Omental fat pad (tissue), 4 donors: ENCODE measurements around the gene ULBP2. TPM values are rescaled to one million over a fixed set of nuclear protein-coding genes. Genes with fewer than 3 reads are reported as not detected.
"Not testable (repeated sequence)": the region's sequence is repeated elsewhere in the genome, so short reads cannot be mapped to it uniquely, and the experiment has no call there.

Experiments
- ATAC-seq: fragments of 150-250 bp; one replicate; pipeline ENCODE4 v1.9.1; 2016; ENCODE audit warnings: mild to moderate bottlenecking, moderate library complexity; ENCODE audit not compliant: low FRiP score
- DNase-seq: peaks from one replicate; pipeline ENCODE4 v3.0.0-alpha.2; 2019; ENCODE audit warnings: low spot score
- total RNA-seq, 4 donors: library from RNA; depleted of rRNA; stranded (reverse); fragments of >200 nt; gene quantifications; one replicate each; pipeline ENCODE4 v1.1.0, GENCODE V29; 2016
- TF ChIP-seq, protein P1 (sequence below), 3 donors: fragments of 450-650 bp; IDR thresholded peaks; one replicate each; pipeline ENCODE4 v1.5.1; 2016 to 2017; ENCODE audit warnings: antibody characterized with exemption in 3 of 3, mild to moderate bottlenecking in 3 of 3, moderate library complexity in 2 of 3

ULBP2 gene
- total RNA-seq, 4 donors from 2014 or later = 1.1 to 2.5 (median 1.2) TPM; not detected in 1

DNA sequence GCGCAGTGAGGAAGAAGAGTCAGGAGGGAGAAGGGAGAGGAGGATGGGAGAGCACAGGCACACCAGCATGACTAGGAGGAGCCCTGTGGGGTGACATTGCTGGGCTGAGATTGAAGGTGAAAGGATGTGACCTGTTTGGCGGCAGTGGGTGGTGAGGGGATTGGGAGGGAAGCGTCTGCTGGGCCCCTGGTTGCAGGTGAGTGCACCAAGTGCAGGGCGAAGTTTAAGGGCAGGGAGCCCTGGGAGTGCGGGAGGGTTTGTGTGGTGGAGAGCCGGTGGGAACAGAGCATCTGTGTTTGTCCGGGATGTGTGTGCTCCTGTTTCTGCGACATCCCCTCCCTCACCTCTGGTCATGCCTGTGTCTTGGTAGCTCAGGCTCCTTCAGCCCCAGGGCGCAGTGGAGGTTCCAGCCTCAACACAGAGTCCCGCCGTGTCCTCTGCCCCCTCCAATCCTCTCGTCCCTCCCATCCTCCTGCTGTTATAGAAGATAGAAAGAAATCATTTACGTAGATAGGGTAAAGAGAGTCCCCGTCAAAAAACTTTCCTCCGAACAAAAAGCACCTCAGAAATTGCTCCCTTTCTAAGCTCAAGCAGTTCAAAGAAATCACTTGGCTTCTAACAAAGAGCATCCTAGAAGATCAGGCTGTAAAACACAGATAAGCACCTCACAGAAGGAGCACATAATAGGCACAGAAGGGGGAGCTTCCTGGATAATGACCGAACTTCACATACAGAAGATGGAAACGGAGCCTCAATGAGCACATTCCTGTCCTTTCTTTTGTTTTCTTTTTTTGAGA is 46.9 kb downstream of the ULBP2 start:
- DNase-seq (no peak), ATAC-seq (no peak)
- TF ChIP-seq, protein P1, sequence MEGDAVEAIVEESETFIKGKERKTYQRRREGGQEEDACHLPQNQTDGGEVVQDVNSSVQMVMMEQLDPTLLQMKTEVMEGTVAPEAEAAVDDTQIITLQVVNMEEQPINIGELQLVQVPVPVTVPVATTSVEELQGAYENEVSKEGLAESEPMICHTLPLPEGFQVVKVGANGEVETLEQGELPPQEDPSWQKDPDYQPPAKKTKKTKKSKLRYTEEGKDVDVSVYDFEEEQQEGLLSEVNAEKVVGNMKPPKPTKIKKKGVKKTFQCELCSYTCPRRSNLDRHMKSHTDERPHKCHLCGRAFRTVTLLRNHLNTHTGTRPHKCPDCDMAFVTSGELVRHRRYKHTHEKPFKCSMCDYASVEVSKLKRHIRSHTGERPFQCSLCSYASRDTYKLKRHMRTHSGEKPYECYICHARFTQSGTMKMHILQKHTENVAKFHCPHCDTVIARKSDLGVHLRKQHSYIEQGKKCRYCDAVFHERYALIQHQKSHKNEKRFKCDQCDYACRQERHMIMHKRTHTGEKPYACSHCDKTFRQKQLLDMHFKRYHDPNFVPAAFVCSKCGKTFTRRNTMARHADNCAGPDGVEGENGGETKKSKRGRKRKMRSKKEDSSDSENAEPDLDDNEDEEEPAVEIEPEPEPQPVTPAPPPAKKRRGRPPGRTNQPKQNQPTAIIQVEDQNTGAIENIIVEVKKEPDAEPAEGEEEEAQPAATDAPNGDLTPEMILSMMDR (IDR thresholded peaks at IDR 0.05) = no peak

DNA sequence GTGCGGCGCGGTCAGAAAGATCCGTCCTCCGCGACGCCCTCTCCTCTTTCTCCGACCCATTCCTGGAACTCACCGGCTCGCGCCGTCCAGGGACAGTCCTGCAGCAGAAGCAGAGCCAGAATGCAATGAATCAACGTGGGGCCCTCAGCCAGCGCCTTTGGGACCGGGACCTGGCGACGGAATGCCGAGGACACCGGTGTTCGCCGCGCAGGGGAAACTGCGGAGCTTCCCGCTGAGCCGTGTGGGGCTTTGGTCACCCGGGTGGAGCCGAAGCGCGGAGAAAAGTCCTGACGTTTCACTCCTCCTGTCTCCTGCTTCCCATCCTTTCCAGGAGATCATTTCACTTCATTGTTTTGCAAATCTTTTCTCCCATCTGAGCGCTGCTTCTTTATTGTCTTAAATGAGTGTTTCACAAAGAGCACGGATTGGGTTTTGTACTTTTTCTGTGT is 48.4 kb downstream of the ULBP2 start:
- TF ChIP-seq, protein P1 (IDR thresholded peaks at IDR 0.05) = no peak
- ATAC-seq (no peak), DNase-seq (no peak)

- TF ChIP-seq, protein P1 (IDR thresholded peaks at IDR 0.05) = no peak
- DNase-seq = no peak
- no peak for ATAC-seq
Observed at GRCh38 chr6:149990661-149991471, 49.1 kb downstream of the ULBP2 start.

GRCh38 chr6:149991472-149991795 is 49.6 kb downstream of the ULBP2 start:
- not testable (repeated sequence) for DNase-seq, ATAC-seq

DNA sequence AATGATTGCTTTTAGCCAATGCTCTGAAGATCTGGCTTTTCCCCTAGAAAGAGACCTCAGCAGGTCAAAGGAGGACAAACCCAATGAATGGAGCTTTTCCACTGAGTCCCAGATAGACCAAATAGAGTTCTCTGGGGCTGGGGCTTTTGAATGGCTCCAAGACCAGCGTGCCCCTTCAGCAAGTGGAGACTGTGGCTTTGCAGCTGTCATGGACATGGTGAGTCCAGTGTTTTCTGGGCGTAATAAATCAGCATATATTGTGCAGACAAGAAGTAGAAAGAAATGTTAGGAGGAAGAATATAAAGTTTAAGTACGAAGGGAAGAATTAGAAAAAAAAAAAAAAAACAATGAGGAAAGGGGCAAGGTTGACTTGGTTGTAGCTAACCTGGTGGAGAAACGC is 50.0 kb downstream of the ULBP2 start:
- TF ChIP-seq, protein P1 (IDR thresholded peaks at IDR 0.05) = no peak
- no peak for ATAC-seq
- no peak for DNase-seq

DNA sequence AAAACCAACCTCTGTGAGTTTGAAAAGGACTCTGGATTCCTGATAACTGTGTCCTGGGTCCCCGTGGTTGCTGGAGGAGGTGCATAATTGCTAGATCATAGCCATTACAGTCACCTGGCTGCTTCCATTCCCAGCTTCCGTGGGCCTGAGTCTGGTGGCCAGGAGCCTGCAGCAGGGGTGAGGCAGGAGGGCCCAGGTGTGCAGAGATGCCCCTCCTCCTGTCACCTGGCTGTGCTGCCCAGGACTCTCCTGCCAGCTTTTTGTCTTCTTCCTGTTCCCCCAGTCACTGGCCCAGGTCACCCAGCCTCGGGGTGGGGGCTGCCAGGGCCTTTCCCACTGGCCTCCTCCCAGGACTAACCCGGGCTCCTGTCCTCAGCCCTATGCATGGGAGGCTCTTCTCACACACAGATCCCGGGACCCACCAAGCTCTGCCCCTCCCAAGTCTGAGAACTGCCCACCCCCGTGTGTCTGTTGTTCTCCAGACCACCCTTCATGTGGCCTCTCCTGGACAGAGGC is 53.5 kb downstream of the ULBP2 start:
- DNase-seq (no peak), ATAC-seq (no peak)
- TF ChIP-seq, protein P1 (IDR thresholded peaks at IDR 0.05) = no peak

DNA sequence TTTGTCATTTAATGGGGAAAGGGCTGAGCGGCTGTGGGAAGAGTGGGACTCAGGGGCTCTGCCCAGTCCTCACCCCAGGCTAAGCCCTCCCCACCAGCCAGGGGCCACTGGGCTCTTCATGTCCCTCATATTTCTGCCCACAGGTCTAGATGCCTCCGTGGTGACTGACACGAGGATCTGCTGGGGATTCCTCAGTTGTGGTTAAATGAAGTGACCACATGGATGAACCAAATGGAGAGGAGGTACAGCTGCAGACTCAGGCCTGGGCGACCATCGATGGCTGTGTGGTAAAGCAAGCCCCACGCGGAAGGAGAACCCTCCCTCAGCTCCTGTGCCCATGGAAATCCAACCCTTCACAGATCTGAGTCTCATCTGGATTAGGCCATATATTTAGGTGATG is 54.2 kb downstream of the ULBP2 start:
- DNase-seq = no peak
- no peak for ATAC-seq

More for the DNA sequence above, 54.2 kb downstream of the ULBP2 start:
- TF ChIP-seq, protein P1 (IDR thresholded peaks at IDR 0.05) = no peak
